Lung microvascular endothelial cell (primary cell): Measurements from ENCODE around the gene SYNPO2. TPM values are rescaled to one million over a fixed set of nuclear protein-coding genes. Genes with fewer than 3 reads are reported as not detected.
A peak's percentile ranks its signal among the peaks of the same experiment; 100 is the strongest.

Experiments
- DNase-seq, 2 donors: peaks; one replicate each; pipeline versions ENCODE4 v3.0.0 to v3.0.0-alpha.2; 2010; ENCODE audit warnings: low read depth in 2 of 2
- total RNA-seq: library from RNA; depleted of rRNA; stranded (reverse); fragments of >200 nt; gene quantifications from 2 replicates; pipeline ENCODE4 v1.2.1, GENCODE V29; 2014

Gene SYNPO2, protein sequence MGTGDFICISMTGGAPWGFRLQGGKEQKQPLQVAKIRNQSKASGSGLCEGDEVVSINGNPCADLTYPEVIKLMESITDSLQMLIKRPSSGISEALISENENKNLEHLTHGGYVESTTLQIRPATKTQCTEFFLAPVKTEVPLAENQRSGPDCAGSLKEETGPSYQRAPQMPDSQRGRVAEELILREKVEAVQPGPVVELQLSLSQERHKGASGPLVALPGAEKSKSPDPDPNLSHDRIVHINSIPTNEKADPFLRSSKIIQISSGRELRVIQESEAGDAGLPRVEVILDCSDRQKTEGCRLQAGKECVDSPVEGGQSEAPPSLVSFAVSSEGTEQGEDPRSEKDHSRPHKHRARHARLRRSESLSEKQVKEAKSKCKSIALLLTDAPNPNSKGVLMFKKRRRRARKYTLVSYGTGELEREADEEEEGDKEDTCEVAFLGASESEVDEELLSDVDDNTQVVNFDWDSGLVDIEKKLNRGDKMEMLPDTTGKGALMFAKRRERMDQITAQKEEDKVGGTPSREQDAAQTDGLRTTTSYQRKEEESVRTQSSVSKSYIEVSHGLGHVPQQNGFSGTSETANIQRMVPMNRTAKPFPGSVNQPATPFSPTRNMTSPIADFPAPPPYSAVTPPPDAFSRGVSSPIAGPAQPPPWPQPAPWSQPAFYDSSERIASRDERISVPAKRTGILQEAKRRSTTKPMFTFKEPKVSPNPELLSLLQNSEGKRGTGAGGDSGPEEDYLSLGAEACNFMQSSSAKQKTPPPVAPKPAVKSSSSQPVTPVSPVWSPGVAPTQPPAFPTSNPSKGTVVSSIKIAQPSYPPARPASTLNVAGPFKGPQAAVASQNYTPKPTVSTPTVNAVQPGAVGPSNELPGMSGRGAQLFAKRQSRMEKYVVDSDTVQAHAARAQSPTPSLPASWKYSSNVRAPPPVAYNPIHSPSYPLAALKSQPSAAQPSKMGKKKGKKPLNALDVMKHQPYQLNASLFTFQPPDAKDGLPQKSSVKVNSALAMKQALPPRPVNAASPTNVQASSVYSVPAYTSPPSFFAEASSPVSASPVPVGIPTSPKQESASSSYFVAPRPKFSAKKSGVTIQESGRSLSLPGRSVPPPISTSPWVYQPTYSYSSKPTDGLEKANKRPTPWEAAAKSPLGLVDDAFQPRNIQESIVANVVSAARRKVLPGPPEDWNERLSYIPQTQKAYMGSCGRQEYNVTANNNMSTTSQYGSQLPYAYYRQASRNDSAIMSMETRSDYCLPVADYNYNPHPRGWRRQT
- 0.20 and 0.22 TPM in 2 replicates for total RNA-seq

DNA sequence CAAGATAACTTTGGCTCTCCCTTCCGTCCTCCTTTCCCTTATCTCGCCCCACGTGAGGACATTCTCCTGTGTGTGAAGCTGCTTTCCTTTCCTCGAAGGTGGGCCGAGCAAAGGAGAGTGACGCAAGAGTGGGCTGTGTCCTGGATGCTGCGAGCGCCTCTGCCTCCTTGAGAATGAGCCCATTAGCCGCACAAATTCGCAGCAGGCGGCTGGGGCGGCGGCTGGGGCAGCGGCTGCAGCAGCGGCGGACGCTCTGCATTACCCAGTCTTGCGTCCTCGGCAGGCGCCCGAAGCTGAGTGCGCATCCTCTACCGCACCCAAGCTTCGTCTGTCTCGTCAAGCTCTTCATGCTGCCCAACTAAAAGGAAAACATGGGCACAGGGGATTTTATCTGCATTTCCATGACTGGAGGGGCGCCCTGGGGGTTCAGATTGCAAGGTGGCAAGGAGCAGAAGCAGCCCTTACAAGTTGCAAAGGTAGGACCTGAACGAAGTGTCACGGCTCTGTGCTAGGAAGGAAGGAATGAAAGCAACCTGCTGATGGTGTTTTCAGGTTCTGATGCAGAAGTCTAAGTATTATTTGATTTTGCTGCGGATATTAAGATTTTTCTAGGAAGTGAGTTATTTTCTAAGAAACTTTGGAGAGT, at the start of gene SYNPO2:
SYNPO2 (plus strand) TSS at position 189 of the 646 bp plus-strand sequence; CDS start at position 372, 183 bp downstream.
- peak; percentile 17 to 75 for DNase-seq

DNA sequence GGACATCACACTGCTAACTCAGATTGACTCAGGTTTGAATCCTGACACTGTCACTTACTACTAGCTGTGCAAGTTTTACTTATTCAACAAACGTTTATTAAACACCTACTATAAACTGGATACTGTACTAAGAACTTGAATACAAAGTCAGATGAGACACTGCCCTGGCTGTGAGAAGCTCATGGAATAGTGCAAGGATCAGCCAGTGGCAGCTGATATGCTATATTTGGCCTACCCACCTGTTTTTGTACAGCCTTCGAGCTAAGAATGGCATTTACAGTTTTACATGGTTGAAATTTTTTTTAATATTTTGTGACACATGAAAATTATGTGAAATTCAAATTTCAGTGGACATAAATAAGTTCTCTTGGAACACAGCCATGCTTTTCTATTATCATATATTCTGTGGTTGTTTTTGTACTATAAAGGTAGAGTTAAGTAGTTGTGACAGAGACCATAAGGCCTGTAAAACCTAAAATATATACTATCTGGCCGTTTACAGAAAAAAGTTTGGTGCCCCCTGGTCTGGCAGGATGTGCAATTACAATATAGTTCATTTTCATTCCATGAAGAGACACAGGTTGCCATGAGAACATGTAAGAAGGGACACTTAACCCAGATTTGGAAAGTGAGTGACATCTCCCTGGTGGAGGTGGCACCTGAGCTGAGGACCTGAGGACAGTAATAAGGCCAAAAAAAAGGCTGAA, 49.3 kb upstream of the SYNPO2 start:
- no peak for DNase-seq

DNA sequence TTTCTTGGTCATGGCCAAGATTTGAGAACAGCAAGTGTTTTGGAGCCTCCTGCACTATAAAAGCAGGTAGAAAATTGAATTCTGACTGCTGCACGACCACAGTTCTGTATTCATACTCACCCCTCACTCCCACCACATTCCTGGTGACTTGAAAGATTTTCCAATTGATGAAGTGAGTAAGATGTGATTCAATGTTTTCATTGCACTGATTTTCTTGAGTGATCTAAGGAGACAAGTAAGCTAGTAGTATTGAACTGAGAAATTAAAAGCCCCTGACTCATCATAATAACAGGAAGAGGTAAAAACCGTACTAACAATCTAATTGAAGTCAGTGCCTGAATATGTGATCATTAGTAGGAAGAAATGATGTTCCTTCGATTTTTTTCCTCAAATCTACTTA, 46.6 kb upstream of the SYNPO2 start:
- peak in 1 of 2 donors; percentile 24 for DNase-seq

DNA sequence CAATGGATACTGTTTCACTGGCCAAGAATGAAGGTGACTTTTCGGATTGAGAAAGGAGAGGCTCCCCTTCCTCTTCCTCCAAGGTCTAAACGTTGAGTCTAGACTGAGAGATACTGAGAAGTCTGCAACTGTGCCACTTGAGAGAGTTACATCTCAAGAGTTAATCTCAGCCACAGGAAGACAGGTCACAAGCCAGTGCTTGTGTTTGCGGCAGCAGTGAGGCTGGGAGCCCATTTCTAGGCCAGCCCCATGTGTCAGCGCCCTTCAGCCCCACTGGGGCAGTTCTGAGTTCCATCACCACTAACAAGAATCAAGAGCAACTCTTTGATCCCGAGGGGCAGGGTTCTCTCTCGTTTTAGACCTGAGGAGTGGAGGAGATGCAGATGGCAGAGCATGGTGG, 45.4 kb upstream of the SYNPO2 start:
- DNase-seq: no peak

DNA sequence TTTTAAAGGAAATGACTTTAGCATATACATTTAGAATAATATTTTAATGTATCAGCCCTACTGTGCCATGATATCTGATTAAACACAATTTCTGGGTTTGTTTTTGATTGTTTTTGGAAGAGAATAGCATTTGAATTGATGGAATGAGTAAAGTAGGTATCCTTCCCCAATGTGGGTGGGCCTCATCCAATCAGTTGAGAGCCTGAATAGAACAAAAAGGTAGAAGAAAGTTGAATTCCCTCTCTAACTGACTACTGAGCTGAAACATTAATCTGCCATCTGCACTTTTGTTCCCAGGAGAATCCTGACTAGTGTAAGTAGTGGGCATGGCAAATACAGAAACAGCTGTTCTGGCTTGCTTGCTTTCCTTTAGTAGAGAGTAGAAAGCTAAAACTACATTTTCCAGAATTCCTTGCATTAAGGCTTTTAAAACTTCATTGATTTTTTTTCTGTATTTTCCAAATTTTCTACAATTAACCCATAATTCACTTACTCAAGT, 43.1 kb upstream of the SYNPO2 start:
- DNase-seq: no peak

DNA sequence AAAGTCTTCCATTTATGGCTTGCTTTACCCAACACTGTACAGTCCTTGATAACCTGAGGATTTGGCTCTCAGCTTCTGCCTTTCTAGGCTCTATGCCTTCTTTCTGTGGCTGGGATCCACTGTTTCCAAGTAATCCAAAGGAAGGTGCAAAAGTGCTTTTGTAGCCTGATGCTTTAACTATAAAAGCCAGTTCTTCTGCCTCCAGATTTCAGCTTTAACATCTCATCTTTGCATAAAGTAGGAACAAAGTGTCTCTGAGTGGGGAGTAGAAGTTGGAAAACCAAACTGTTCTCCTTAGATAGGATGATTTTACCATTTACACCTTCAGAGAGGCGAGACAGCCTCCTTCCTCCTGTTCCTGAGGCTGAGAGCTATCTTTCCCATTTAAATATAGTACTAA, 41.7 kb upstream of the SYNPO2 start:
- DNase-seq: no peak

DNA sequence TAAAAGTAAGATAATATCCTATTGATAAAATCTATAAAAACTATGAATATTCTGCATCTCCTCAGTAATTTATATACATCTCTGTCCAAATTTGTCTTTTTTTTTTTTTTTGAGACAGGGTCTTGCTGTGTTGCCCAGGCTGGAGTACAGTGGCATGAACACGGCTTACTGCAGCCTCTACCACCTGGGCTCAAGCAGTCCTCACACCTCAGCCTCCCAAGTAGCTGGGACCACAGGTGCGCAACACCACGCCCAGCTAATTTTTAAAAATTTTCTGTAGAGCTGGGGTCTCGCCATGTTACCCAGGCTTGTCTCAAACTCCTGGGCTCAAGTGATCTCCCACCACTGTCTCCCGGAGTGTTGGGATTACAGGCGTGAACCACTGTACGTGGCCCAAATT, 40.4 kb upstream of the SYNPO2 start:
- no peak for DNase-seq

DNA sequence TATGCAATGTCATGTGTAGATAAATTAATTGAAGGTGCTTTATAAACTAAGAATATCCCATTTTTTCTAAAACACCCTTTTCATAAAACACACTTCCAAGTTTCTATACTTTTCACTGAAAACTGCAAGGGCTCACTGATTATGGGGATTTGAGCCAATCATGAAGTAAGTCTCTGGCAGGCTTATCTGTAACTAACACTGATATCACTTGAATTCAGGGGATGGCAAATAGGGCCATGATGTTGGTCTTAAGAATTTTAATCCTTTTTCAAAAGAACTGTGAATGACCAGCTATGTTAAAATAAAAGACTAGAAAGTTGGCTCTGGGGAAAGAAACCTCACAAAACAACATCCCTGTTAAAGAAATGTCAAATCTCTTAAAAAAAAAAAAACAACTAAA, 39.8 kb upstream of the SYNPO2 start:
- no peak for DNase-seq

DNA sequence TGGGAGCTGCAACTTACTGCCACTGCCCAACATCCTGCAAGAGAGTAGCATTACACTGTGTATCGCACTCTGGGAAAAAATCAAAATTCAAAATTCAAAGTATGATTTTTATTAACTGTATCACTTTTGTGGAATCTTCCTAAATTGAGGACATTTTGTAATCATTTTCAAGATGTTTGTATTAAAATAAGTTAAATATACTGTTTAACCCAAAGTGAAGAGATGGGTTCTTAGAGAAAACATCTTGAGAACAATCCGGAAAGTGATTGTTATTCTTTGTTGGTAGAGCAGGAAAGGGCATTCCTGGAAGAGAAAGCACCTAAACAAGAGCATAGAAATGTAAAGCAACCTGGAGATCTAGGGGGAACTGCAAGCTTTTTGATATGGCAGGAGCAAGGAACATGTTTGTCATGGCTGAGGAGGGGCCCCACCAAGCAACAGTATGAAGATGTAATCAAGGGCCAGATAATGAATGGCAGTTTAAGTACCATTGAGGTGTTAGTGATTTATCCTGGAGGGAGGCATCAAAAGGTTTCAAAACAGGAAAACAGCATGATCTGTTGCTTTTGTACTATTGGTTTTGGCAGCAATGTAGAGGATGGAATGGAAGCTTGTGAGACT, 38.7 kb upstream of the SYNPO2 start:
- no peak for DNase-seq

DNA sequence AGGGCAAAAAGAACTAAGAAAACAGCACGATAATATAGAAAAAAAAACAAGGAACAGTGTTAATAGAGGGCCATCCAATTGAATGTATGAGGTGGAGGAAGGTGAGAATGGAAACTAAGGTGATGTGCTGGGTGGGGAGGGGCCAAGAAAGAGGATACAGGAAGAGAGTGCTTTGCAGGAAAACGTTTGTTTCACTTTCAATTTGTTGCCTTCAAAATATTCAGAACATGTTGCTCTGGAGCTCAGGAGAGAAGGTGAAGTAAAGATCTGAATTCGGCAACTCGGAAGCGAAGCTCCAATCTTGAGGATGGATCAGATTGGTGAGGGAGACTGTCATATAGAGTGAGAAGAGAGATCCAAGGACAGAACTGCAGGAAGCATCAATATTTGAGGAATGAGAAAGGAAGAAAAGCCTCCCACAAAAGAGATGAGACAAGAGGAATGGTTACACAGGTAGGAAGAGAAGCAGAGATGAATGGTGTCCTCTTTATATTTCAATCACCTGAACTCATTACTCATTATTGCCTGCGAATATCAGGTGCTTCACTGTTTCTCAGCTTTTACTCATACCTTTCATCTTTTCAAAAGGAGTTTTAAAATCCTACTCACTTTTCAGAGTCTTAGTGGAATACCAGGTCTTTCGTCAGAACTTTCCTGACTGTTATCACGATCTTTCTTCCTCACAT, 38.0 kb upstream of the SYNPO2 start:
- DNase-seq: peak; percentile 10 to 24

DNA sequence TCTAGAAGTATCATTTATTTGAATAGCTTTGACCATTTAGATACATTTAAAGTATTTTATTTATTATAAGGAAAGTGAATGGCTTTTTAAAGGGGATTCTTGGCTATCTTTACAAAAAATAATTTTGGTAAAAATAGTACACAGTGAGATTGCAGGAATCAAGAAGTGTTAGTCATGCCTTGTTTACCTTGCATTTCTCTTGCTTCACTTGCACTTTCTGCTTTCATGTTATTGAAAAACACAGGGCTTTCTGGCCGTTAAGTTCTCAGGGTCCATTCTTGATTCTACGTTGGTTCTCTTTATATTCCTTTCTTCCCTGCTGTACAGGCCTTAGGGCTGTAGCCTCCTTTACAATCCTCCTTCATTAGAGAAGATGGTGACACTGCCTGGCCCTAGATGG, 30.9 kb upstream of the SYNPO2 start:
- DNase-seq: no peak

DNA sequence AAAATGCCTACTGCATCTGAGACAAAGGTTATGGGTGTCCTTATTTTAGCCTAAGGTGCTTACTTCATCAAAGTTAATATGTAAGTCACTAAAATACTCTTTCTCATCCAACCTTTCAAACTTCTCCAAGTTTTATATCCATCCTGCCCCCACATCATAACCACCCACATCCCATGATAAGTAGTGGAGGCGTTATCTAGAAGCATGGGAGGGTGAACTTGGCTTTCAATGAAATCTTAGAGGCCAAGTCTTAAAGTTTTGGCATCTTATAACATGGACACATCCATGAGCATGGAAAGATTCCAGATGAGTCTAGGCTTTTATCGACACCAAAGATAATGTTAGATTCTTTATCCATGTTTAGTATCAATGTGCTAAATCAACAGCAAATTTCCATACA, 29.9 kb upstream of the SYNPO2 start:
- DNase-seq: no peak

DNA sequence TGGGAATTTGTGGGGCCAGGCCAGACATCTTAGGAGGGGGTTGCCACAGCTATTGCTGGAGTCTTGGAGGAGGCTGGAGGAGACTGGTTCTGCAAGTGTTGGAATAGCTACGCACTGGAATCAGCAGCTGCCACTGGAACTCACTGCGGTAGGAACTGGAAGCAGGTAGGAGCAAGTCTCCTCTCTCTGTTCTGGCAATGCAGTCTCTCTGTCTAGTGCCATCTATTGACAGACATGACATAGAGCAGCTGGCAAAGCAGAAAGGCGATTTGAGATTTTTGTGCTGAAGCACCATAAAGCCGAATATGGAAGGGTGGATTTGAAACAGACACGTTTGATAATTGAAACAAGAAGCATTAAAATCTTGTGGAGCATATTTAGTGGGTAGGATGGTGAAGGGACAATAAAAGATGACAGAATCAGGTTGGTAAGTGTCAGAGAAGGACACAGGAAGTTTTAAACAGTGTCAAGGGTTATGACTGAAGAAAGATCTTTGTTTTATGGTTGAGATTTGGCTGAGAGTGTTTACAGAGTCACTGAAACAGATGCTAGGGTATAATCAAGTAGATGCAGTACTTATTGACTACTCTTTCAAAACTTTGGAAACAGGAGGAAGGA, 23.5 kb upstream of the SYNPO2 start:
- peak; percentile 67 to 75 for DNase-seq

DNA sequence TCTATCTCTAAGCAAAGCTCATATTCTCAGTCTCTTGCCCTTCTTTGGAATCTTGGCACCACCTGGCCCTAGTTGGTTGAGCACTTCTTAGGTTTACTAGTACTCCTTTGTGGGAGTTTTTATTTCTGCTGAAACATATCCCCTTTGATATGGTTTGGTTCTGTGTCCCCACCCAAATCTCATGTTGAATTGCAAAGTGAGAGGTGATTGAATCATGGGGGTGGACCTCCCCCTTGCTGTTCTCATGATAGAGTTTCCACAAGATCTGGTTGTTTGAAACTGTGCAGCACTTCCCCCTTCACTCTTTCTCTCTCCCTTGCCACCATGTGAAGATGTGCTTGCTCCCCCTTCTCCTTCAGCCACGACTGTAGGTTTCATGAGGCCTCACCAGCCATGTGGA, 22.2 kb upstream of the SYNPO2 start:
- DNase-seq: no peak

DNA sequence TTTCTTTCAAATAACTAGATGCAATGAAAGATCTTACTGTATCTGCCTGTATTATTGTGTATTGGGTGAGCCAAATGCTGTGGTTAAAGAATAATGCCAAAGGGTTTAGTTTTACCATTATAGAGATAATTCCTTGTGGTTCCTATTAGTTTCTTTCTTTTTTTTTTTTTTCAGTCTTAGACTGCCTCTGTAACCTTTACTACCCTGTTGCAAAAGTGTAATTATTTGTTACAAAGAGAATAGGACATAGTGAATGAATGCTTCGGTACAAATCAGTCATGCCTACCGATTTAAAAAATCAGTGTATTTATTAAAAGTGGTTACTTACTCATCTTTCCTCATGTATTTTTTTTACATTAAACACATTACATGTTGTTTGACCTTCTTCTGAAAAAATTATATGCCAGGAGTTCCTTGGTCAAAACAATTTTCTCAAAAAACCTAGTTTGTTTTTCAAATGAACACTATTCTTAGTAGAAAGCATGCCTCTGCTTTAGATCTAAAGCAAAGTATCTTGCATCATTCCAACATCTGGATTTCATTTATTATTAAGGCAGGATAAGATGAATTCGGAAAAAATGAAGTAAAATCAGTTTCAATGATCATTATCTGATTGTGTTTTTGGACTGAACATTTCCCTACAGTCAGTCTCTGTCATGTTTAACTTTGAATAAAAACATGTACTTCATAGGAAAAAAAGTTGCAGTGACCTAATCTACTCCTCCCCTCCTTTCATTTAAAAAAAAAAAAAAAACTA, 21.2 kb upstream of the SYNPO2 start:
- DNase-seq: no peak

DNA sequence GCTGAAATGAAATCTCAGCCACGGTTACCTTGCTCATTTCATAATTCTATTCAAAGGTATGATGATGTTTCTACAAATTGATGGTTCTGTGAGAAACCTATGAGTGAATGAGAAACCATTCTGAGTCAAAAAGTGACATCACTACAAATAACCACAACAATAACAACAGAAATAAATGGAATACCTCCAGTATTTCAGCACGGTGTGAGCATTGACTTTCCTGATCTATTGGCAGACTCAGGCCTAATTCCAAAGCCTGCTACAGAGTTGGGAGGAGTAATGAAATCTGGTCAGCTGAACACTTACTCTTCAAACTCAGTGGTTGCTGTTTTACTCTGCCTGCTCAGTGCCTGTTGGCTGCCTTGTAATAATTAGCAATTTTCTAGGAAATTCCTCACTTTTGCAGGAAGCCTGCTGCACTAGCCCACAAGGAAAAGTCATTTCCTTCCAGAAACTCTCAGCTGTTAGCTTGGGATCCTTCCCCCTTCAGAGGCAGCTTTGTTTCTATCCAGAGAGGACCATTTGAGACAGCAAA, 18.8 kb upstream of the SYNPO2 start:
- DNase-seq: peak in 1 of 2 donors; percentile 64

DNA sequence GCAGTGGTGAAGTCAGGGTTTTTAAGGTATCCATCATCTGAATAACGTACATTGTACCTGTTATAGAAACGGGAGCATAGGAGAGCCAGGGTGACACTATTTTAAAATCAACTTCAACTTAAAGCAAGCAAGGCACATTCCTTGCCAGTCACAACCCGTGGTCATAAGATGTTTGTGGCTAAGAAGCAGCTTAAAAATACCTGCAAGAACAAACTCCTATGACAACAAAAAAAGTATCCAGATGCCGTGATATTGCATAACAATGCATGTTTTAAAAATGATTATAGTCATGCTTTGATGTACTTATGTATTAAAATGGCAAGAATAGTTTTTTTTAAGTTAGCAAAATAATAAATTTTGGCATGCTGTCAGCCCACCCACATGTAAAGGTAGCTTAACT, 16.5 kb upstream of the SYNPO2 start:
- no peak for DNase-seq

DNA sequence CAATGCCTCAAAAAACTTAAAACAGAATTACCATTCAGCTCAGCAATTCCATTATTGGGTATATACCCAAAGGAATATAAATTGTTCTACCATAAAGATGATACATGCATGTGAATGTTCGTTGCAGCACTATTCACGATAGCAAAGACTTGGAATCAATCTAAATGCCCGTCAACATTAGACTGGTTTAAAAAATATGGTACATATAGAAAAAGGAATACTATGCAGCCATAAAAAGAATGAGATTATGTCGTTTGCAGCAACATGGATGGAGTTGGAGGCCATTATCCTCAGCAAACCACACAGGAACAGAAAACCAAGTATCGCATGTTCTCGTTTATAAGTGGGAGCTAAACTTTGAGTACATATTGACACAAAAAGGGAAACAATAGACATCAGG, 10.9 kb upstream of the SYNPO2 start:
- no peak for DNase-seq
